LNCaP clone FGC (cell line): ENCODE results near the gene ATF6B.

Source experiments
- DNase-seq: peaks from one replicate; pipeline ENCODE4 v3.0.0-alpha.2; 2011; ENCODE audit warnings: low read depth
- H3K4me3 ChIP-seq: 2 replicates; pipeline ENCODE4 v1.5.1; 2011; ENCODE audit warnings: mild to moderate bottlenecking, low read depth, low read length, control low read depth
- CTCF ChIP-seq: IDR thresholded peaks from 2 replicates; pipeline ENCODE4 v1.5.1; 2012; ENCODE audit warnings: mild to moderate bottlenecking; ENCODE audit not compliant: control insufficient read depth, insufficient read depth; ENCODE audit errors: extremely low read depth

Gene ATF6B

GRCh38 chr6:32085759-32086459, 42.1 kb downstream of the ATF6B start:
- no peak for DNase-seq
- H3K4me3 ChIP-seq, result no peak overlapping the region
- no peak for TF ChIP-seq CTCF

GRCh38 chr6:32084780-32085179, 43.3 kb downstream of the ATF6B start:
- TF ChIP-seq CTCF, result no peak

GRCh38 chr6:32083812-32084768, 44.0 kb downstream of the ATF6B start:
- DNase-seq, result no peak
- H3K4me3 ChIP-seq, result no peak overlapping the region
- no peak for TF ChIP-seq CTCF

More at GRCh38 chr6:32084780-32085179, 43.3 kb downstream of the ATF6B start:
- DNase-seq, result no peak
- H3K4me3 ChIP-seq, result no peak overlapping the region

- no peak for TF ChIP-seq CTCF
- DNase-seq, result no peak
- no peak overlapping the region for H3K4me3 ChIP-seq
Measured at GRCh38 chr6:32082935-32083334, 45.1 kb downstream of the ATF6B start.

GRCh38 chr6:32082478-32082877, 45.6 kb downstream of the ATF6B start:
- H3K4me3 ChIP-seq, result no peak overlapping the region
- TF ChIP-seq CTCF, result no peak
- no peak for DNase-seq

- TF ChIP-seq CTCF, result no peak
- H3K4me3 ChIP-seq, result no peak overlapping the region
- DNase-seq, result no peak
Measured at GRCh38 chr6:32081168-32081990, 46.7 kb downstream of the ATF6B start.
